CD4-positive, alpha-beta T cell treated with Interferon alpha-2 for 1 hour (primary cell): ENCODE measurements around the gene ARAP3.

Source experiments
- DNase-seq, 2 donors: peaks; one replicate each; pipeline ENCODE4 v3.0.0-alpha.2; 2020 to 2022

ARAP3 gene

DNA sequence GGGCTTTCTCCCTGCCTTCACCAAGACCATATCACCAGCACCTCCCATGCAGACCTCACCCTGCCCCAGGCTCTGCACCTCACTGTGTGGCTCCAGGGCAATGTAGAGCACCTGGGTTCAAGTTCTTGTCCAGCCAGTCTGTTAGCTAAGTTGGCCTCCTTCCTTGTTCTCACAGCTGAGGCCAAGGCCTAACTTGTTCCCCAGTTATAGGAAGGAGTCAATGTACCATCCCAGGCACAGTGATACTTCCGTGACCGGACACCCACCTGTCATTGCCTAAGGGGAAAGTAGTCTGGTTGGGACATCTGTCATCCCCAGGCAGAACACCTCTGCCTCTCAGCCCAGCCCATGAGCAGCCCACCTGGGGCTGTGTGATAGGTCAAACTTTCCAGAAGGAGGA, 14.4 kb upstream of the ARAP3 start:
- DNase-seq: no peak

DNA sequence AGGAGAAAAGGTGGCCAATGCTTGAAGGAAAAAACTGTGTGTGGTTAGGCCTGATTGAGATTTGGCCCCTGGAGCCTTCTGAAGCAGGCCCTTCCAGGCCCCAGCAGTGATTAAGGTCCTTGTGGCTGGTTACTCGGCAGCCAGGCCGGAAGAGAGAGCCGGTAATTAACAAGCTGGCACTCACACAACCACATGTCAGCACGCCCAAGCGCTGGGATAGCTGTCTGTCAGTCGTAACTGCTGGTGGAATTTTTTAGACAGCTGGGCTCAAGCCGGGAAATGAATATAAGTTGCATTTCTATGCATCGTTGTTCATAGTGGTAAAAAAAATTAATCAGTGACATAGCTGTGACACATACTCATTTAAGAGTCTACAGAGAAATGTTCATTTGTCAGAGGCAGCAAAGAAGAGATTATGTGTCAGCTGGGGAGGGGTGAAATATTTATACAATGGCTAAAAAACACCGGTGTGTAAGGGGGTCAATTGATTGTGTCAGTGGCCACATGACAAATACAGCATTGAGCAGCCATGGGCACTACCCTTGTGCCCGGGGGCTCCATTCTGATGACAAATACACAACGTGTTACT, 13.7 kb upstream of the ARAP3 start:
- no peak for DNase-seq

- DNase-seq: no peak
Measured at GRCh38 chr5:141694479-141694878, 12.4 kb upstream of the ARAP3 start.

DNA sequence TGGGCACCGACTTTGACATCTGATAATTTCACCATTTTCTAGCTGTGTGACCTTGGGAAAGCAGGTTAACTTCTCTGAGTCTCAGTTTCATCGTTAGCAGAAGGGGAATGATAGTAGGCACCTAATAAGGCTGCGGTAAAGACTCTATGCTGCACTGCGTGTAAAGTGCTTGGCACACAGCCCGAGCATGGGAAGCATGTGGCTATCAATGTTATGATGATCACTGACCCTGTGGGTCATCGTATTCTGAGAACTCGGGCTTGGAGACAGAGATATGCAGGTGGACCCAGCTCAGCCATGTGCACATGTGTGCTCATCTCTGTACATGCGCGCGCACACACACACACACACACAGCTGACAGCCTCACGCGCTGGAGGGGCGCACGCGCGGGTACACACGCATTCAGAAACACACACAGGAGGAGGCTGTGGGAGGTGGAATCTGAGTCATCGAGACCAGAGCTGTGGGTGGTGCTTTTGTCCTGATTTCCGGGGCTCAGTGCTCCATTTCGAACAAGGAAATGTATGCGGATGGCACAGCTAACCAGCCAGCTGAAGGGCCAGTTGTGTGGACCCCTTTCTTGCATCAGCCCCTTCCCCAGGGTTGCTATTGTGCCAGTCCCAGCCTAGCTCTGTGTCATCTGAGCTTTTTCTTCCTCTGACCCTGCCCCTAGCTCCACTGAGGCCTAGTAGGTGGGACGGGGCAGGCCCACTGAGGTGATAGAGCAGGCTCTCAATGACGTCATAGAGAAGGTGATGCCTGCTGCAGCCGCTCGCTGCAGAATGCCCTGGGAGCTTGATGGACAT, 11.1 kb upstream of the ARAP3 start:
- peak; percentile 31 to 73 for DNase-seq

GRCh38 chr5:141692533-141692888, 10.5 kb upstream of the ARAP3 start:
- no peak for DNase-seq

- DNase-seq: peak; percentile 81 to 88
Measured at GRCh38 chr5:141691867-141692532, 10.0 kb upstream of the ARAP3 start.

DNA sequence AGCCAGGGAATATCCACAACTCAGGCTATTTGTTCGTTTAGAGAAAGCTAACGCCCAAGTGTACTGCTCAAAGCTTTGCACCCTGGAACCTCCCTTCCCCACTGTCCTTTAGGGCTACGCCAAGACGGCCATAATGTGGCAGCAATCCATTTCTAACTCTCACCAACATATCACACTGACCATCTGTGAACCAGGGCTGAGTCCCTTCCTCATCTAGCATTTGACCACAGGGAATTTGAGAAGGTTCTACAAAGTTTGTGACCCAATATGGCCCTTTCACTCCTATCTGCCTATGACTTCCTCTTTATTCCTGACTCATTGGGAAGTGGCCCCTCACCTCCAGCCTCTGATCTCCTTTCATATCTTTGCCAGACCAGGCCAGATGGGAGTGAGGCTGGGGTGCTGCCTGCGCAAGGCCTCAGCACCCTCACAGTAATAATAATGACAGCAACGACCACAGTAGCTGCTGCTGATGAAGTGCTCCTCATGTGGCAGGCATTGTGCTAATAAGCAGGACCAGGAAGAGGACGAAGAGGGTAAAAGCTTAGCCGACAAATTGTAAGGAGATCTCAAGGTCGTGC, 9.3 kb upstream of the ARAP3 start:
- DNase-seq: no peak

DNA sequence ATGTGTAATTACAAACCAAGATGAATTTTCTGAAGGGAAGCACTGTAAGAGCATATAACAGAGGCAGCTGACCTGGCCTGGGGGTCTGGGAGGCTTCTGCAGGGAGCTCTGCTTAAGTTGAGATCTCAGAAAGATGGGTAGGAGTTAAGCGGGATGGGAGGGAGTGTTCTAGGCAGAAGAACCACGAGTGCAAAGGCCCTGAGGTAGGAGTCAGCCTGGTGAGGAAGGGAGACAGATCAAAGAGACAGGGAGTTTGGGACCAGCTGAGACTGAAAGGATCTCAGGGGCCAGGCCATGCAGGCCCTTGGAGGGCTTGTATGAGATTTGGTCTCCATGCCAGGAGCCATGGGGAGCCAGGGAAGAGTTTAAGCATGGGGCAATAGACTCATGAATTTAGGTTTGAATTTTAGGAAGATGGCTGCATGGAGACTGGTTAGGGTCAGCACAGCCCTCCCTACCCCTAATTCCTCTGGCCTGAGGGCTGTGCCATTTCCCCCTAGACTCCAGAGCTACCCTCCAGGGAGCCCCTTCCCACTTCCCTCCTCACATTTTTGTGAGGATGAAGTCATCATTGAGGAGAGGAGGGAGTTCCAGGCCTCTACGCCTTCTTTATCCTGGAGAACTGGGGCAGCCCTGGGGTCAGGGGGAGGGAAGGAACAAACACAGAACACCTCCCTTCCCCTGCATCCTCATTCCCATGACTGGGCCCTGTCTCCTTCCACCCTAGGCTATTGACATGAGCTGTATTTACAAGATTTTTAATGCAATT, 4.8 kb upstream of the ARAP3 start:
- no peak for DNase-seq

- DNase-seq: no peak
Measured at GRCh38 chr5:141685591-141685990, 3.6 kb upstream of the ARAP3 start.

DNA sequence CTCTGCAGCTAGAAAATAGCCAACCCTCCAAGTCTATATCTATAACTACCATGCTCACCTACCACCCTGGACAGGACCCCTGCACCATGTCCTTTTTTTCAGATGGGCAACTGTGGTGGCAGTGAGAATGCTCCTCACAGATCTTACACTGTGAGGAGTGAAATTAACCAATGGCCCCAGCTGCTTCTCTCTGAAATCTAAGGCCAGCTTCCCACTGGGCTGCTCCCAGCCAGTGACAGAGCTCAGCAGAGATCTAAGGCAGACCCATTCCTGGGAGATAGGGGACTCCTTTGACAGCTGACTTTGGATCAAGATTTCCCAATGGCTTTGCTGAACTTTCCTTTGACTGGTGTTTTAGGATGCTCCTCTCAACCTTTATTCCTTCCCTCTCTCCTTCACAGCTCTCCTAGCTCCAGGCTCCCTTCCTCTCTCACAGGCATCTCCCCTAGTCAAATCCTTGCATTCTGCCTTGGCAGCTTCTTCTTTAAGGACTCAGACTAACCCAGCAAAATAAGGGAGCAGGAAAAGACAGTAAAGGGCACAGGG, 1.6 kb upstream of the ARAP3 start:
- no peak for DNase-seq

DNA sequence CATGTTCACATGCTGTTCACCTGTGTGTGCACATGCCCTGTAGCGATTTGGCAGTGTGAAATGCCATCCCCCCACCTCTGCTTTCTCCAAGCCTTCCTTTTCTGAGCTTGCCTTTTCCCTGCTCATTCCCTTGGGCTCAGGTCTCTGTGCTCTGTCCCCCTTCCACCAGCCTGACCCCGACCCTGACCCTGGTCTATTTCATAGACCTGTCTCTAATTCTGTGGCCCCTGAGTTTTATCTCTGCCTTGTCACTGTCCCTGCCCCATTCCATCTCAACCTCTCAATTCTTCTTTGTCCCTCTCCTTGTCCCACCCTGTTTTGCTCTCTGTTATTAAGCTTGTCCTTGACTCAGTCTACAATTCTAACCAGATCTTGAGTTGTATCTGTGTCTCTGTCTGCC, 735 bp downstream of the ARAP3 start:
- no peak for DNase-seq

DNA sequence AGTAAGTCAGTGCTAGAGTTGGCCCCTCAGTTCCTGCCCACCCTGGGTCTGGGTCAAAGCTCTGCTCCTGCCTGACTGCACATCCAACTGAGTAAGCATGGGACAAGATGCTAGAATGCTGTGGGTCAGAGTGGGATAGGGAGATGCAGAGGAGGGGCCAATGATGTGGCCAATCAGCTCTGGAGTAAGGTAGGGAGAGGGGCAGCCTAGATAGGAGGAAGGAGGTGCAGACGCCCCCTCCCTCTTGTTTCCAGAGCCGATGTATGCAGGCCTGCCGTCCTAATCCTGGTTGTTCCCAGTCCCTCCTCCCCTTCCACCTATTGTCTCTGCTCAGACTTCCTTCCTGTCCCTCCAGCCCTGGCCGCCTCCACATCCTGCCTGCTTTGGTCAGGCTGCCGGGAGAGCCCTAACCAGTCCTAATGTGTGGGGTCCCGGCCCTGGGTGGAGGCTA, 1.3 kb downstream of the ARAP3 start:
- DNase-seq: no peak

GRCh38 chr5:141680178-141680577, 1.9 kb downstream of the ARAP3 start:
- DNase-seq: no peak

DNA sequence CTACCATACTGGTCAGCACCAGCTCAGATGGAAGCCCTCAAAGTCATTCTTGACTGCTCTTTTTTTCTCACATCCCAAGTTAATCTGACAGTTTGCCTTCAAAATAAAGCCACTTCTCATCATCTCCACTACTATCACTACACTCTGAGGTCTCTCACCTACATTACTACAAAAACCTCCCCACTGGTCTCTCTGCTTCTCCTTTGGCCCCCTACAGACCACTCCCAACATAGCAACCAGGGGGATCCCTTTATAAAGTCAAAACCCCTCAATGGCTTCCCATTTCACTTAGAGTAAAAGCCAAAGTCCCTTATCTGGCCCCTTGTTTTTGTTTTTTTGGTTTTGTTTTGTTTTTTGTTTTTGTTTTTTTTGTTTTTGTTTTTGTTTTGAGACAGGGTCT, 4.6 kb downstream of the ARAP3 start:
- DNase-seq: no peak

DNA sequence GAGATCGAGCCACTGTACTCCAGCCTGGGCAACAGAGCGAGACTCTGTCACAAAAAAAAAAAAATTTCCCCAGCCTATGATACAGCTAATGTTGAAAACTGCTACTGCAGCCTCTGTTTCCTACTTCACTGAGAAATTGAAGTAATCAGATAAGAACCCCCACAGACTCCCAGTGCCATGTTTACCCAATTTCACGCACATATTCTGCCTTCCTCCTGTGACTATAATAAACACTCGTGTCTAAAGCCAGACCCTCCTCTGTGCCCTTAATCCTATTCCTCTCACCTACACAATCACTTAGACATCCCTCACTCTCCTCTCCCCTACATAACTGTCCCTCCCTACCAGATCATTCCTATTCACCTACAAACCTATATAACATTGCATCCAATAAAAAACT, 6.4 kb downstream of the ARAP3 start:
- DNase-seq: no peak

GRCh38 chr5:141674747-141675146, 7.3 kb downstream of the ARAP3 start:
- no peak for DNase-seq

DNA sequence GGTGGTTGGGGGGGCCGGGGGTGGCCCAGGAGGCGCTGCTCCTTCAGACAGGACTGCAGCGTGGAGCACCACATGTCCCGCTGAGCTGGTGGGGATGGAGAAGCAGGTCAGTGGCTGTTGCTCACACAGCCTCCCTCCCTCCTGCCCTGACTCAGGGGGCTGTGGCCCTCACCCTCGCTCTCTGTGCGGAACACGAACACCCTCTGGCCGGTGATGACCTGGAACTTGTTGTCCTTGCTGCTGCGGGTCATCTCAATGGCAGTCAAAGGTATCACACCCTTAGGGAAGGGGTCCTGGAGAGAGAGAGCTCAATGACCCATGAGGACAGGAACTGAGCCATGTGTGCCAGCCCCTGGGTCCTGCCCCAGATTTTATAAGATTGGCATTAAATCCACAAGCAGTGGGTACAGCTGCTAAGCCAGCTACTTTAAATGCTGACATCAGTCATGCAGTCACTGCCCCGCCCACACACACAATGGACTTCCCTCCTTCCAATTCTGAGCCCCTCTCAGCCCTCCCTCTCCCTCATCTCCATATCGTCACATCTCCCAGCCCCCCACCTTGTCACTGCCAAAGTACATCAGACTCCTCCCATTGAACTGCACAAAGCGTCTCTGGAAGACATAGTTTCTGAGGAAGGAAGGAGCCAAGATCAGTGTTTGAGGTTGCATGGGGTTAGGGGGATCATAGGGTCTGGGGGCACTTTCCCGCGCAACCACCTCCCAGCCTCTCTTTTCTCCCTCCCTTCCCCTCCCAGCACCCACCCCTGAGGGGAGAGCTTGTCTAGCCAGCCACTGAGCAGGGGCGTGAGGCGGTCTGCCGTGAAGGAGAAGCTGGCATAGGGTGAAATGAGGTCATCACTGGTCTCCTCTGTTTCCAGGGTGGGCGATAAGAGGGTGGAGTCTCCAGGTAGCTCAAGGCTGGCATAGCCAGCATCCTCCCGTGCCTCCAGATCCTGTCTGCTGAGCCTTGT, 8.9 kb downstream of the ARAP3 start:
- no peak for DNase-seq

- DNase-seq: no peak
Measured at GRCh38 chr5:141672071-141672840, 9.8 kb downstream of the ARAP3 start.

DNA sequence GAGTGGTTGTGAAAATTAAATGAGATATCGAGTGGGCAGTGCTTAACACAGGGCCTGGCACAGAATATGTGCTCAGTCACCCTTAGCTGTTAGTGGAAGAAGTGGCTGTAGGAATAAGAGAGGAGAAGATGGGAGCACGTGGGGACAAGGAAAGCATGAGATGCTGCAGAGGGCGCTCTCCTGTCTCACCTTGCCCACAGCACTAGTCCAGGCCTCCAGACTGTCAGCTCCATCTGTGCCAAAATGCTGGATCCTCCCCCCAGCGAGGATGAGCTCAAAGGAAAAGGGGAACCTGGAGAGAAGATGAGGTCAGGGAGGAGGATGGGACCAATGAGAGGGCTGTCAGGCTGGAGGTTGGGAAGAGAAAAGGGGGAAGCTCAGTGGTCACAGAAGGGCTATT, 12.5 kb downstream of the ARAP3 start:
- no peak for DNase-seq

GRCh38 chr5:141668601-141669265, 13.3 kb downstream of the ARAP3 start:
- DNase-seq: no peak
